ENCODE results near the gene FBLIM1. TPM values are rescaled to one million over a fixed set of nuclear protein-coding genes. Genes with fewer than 3 reads are reported as not detected.

FBLIM1 gene
- total RNA-seq, 1 experiment from 2014 or later, result 78.3 TPM

DNA sequence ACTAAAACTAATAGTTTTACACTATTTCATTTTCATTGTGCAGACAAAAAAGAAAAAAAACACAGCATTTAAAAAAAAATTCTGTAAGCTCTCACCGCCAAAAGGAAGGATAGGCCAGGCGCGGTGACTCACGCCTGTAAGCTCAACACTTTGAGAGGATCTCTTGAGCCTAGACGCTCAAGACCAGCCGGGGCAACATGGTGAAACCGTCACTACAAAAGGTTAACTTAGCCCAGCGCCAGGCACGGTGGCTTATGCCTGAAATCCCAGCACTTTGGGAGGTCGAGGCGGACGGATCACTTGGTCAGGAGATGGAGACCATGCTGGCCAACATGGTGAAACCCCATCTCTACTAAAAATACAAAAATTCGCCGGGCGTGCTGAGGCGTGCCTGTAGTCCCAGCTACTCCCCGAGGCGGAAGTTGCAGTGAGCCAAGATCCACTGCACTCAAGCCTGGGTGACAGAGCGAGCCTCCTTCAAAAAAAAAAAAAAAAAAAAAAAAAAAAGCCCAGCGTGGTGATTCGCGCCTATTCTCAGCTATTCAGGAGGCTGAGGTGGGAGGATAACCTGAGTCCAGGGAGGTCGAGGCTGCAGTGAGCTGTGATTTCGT, 74.6 kb downstream of the FBLIM1 start:
- Mint-ChIP-seq H3K4me1 (peaks cover 46% of the 10 kb centered on the region), H3K27me3 (ENCODE audit: low read depth) (no peaks in the 10 kb centered on the region; the same call in 1 of the 2 replicates), H3K4me3 (peak overlapping the region; percentile 89), H3K36me3 (peaks cover 7% of the 10 kb centered on the region), H3K27ac (peak overlapping the region; percentile 100), H3K9me3 (no peaks in the 10 kb centered on the region)
- TF ChIP-seq ZNF671 (CRISPR knock-in tag; IDR thresholded peaks at IDR 0.05) (no peak), EMX1 (CRISPR knock-in tag; IDR thresholded peaks at IDR 0.05) (no peak), GTF2I (CRISPR knock-in tag; conservative IDR thresholded peaks at IDR 0.05) (no peak), IRF2 (CRISPR knock-in tag; IDR thresholded peaks at IDR 0.05; ENCODE audit: borderline replicate concordance, low read depth) (no peak), NFE2L1 (CRISPR knock-in tag; IDR thresholded peaks at IDR 0.05) (no peak), RORB (CRISPR knock-in tag; IDR thresholded peaks at IDR 0.05) (no peak), PRRX2 (CRISPR knock-in tag; IDR thresholded peaks at IDR 0.05) (no peak), TEAD4 (CRISPR knock-in tag; IDR thresholded peaks at IDR 0.05) (no peak), TEAD1 (CRISPR knock-in tag; IDR thresholded peaks at IDR 0.05) (no peak), ZNF219 (CRISPR knock-in tag; IDR thresholded peaks at IDR 0.05; ENCODE audit: borderline replicate concordance) (no peak), FOXK1 (CRISPR knock-in tag; IDR thresholded peaks at IDR 0.05) (no peak), RELA (CRISPR knock-in tag; IDR thresholded peaks at IDR 0.05; ENCODE audit: borderline replicate concordance) (no peak)
- TF ChIP-seq, protein P1, sequence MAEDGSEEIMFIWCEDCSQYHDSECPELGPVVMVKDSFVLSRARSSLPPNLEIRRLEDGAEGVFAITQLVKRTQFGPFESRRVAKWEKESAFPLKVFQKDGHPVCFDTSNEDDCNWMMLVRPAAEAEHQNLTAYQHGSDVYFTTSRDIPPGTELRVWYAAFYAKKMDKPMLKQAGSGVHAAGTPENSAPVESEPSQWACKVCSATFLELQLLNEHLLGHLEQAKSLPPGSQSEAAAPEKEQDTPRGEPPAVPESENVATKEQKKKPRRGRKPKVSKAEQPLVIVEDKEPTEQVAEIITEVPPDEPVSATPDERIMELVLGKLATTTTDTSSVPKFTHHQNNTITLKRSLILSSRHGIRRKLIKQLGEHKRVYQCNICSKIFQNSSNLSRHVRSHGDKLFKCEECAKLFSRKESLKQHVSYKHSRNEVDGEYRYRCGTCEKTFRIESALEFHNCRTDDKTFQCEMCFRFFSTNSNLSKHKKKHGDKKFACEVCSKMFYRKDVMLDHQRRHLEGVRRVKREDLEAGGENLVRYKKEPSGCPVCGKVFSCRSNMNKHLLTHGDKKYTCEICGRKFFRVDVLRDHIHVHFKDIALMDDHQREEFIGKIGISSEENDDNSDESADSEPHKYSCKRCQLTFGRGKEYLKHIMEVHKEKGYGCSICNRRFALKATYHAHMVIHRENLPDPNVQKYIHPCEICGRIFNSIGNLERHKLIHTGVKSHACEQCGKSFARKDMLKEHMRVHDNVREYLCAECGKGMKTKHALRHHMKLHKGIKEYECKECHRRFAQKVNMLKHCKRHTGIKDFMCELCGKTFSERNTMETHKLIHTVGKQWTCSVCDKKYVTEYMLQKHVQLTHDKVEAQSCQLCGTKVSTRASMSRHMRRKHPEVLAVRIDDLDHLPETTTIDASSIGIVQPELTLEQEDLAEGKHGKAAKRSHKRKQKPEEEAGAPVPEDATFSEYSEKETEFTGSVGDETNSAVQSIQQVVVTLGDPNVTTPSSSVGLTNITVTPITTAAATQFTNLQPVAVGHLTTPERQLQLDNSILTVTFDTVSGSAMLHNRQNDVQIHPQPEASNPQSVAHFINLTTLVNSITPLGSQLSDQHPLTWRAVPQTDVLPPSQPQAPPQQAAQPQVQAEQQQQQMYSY (CRISPR knock-in tag; IDR thresholded peaks at IDR 0.05), result no peak
- TF ChIP-seq, protein P2, sequence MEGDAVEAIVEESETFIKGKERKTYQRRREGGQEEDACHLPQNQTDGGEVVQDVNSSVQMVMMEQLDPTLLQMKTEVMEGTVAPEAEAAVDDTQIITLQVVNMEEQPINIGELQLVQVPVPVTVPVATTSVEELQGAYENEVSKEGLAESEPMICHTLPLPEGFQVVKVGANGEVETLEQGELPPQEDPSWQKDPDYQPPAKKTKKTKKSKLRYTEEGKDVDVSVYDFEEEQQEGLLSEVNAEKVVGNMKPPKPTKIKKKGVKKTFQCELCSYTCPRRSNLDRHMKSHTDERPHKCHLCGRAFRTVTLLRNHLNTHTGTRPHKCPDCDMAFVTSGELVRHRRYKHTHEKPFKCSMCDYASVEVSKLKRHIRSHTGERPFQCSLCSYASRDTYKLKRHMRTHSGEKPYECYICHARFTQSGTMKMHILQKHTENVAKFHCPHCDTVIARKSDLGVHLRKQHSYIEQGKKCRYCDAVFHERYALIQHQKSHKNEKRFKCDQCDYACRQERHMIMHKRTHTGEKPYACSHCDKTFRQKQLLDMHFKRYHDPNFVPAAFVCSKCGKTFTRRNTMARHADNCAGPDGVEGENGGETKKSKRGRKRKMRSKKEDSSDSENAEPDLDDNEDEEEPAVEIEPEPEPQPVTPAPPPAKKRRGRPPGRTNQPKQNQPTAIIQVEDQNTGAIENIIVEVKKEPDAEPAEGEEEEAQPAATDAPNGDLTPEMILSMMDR (IDR thresholded peaks at IDR 0.05), result no peak
- TF ChIP-seq, protein P3, sequence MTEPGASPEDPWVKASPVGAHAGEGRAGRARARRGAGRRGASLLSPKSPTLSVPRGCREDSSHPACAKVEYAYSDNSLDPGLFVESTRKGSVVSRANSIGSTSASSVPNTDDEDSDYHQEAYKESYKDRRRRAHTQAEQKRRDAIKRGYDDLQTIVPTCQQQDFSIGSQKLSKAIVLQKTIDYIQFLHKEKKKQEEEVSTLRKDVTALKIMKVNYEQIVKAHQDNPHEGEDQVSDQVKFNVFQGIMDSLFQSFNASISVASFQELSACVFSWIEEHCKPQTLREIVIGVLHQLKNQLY (CRISPR knock-in tag; IDR thresholded peaks at IDR 0.05), result no peak
- TF ChIP-seq, protein P4, sequence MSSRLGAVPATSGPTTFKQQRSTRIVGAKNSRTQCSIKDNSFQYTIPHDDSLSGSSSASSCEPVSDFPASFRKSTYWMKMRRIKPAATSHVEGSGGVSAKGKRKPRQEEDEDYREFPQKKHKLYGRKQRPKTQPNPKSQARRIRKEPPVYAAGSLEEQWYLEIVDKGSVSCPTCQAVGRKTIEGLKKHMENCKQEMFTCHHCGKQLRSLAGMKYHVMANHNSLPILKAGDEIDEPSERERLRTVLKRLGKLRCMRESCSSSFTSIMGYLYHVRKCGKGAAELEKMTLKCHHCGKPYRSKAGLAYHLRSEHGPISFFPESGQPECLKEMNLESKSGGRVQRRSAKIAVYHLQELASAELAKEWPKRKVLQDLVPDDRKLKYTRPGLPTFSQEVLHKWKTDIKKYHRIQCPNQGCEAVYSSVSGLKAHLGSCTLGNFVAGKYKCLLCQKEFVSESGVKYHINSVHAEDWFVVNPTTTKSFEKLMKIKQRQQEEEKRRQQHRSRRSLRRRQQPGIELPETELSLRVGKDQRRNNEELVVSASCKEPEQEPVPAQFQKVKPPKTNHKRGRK (CRISPR knock-in tag; IDR thresholded peaks at IDR 0.05; ENCODE audit: borderline replicate concordance), result no peak
- TF ChIP-seq, protein P5, sequence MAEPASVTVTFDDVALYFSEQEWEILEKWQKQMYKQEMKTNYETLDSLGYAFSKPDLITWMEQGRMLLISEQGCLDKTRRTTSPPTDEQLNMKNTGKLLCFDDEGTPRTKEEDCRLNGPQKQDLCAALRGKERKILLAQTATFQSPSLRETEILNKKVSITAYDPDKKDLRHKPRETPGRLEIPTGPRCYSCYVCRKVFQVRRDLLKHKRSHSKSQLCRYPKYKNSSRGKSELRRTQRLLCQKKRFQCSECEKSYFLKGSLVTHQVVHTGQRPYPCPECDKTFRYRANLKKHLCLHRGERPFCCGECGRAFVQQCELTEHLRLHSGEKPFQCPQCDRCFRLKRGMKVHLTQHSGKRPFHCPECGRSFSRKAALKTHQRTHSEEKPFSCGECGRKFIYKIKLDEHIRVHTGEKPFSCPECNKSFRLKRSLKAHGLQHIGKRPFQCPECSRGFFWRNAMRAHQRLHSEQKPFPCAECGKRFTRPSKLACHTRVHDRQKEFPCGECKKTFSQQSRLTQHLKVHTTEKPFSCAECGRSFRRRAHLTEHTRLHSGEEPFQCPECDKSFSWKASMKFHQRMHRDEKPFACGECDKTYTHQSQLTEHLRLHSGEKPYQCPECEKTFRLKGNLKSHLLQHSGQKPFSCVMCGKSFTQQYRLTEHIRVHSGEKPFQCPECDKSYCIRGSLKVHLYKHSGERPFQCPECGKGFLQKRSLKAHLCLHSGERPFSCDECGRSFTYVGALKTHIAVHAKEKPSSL (CRISPR knock-in tag; conservative IDR thresholded peaks at IDR 0.05), result no peak
- TF ChIP-seq, protein P6, sequence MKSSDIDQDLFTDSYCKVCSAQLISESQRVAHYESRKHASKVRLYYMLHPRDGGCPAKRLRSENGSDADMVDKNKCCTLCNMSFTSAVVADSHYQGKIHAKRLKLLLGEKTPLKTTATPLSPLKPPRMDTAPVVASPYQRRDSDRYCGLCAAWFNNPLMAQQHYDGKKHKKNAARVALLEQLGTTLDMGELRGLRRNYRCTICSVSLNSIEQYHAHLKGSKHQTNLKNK (CRISPR knock-in tag; IDR thresholded peaks at IDR 0.05), result no peak
- TF ChIP-seq, protein P7, sequence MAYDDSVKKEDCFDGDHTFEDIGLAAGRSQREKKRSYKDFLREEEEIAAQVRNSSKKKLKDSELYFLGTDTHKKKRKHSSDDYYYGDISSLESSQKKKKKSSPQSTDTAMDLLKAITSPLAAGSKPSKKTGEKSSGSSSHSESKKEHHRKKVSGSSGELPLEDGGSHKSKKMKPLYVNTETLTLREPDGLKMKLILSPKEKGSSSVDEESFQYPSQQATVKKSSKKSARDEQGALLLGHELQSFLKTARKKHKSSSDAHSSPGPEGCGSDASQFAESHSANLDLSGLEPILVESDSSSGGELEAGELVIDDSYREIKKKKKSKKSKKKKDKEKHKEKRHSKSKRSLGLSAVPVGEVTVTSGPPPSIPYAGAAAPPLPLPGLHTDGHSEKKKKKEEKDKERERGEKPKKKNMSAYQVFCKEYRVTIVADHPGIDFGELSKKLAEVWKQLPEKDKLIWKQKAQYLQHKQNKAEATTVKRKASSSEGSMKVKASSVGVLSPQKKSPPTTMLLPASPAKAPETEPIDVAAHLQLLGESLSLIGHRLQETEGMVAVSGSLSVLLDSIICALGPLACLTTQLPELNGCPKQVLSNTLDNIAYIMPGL (CRISPR knock-in tag; IDR thresholded peaks at IDR 0.05), result no peak
- ChIA-PET POLR2A (interaction anchor here (0.6 to 2.7 kb wide), 8 partner anchors 14 to 73 kb away, joined by 3 to 50 read pairs (median 8); partner anchors contain the start of gene SPEN), CTCF (interaction anchor here (0.7 to 2.1 kb wide), 8 partner anchors 14 to 1515 kb away, joined by 3 to 32 read pairs (median 4); partner anchors contain the start of gene SPEN)
- DNase-seq (ENCODE audit: low spot score) (no peak), ATAC-seq (no peak)

All from WTC11 (cell line).